GM12864 (cell line): ENCODE measurements around the gene PALM.

Experiments used
- DNase-seq: peaks from one replicate; pipeline ENCODE4 v3.0.0-alpha.2; 2011; ENCODE audit warnings: low read depth
- H3K4me3 ChIP-seq: 2 replicates; pipeline ENCODE4 v1.5.1; 2011; ENCODE audit warnings: mild to moderate bottlenecking, low read depth, low read length, control low read depth
- TF ChIP-seq, protein P1 (sequence below): IDR thresholded peaks from 2 replicates; pipeline ENCODE4 v1.5.1; 2011; ENCODE audit warnings: low read depth, mild to moderate bottlenecking, moderate library complexity, low read length, control low read depth, inconsistent platforms; ENCODE audit errors: missing control alignments

The PALM gene

DNA sequence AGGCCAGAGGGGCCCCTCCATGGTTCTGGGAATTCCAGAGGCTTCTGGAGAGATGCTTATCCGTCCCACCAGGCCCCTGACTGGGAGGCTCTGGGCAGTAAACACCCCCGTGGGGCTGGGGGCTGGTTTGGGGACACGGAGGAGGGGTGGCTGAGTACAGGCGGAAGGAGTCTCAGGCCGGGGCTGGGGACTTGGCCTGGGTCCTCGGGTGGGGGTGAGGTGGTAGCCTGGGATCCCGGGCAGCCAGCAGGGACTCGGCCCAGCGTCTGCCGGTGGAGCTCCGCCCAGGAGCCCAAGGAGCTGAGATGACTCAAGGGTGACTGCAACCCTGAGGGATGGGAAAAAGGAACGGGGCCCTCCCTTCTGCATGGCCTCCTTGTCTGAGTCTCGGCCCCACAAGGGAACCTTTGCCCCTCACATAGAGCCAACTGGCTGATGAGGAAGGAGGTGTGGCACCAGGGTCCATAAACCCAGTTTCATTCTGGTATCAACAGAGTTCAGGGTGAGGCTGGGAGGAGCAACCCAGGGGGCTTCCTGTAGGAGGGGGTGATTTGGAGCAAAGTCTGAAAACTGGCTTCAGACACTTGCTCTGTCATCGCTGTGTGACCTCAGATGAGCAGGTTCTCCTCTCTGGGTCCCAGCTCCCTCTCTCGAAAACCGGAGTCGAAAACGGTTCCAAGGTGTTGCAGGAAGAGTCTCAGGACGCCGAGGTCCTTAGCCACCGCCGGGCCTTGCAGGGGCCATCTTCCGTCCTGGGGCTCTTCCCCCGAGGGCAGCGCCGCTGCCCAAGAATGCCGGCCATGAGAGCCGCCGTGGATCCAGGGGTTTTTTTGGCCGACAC, 43.0 kb downstream of the PALM start:
- TF ChIP-seq, protein P1, sequence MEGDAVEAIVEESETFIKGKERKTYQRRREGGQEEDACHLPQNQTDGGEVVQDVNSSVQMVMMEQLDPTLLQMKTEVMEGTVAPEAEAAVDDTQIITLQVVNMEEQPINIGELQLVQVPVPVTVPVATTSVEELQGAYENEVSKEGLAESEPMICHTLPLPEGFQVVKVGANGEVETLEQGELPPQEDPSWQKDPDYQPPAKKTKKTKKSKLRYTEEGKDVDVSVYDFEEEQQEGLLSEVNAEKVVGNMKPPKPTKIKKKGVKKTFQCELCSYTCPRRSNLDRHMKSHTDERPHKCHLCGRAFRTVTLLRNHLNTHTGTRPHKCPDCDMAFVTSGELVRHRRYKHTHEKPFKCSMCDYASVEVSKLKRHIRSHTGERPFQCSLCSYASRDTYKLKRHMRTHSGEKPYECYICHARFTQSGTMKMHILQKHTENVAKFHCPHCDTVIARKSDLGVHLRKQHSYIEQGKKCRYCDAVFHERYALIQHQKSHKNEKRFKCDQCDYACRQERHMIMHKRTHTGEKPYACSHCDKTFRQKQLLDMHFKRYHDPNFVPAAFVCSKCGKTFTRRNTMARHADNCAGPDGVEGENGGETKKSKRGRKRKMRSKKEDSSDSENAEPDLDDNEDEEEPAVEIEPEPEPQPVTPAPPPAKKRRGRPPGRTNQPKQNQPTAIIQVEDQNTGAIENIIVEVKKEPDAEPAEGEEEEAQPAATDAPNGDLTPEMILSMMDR = no peak
- no peak for DNase-seq
- H3K4me3 ChIP-seq = no peak overlapping the region

- DNase-seq = no peak
- H3K4me3 ChIP-seq = no peak overlapping the region
- TF ChIP-seq, protein P1 = no peak
Measured at GRCh38 chr19:752652-753517, 44.1 kb downstream of the PALM start.

DNA sequence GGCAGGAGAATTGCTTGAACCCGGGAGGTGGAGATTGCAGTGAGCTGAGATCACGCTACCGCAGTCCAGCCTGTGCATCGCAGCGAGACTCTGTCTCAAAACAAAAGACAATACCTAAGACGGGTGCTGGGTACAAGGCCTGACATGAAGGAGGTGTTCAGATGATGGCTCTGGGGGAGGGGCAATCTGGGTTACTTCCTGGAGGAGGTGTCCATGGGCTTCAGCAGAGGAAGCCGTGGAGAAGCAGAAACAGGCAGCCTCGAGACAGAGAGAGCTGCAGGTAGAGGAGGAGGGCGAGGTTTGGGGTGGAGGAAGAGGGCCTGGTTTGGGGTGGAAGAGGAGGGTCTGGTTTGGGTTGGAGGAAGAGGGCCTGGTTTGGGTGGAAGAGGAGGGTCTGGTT, 45.8 kb downstream of the PALM start:
- TF ChIP-seq, protein P1 = no peak
- DNase-seq = no peak
- no peak overlapping the region for H3K4me3 ChIP-seq

DNA sequence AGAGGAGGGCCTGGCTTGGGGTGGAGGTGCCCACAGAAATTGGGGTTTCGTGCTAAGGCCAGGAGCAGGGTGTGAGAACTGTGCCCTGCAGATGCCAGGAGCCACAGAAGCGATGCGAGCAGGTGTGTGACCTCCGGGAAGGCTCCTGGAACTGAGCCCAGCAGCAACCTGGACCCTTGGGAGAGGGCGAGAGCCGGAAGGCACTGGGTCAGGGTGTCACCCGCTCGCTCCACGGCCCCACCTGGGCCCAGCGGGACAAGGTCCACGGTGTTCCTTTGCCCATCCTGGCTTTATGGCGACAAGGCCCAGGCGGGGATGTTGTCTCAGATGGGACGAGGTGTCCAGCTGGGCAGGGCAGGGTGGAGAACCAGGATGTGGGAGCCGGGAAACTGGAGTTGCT, 46.3 kb downstream of the PALM start:
- TF ChIP-seq, protein P1 = no peak
- no peak overlapping the region for H3K4me3 ChIP-seq
- DNase-seq = no peak

- DNase-seq = peak; percentile 50
- H3K4me3 ChIP-seq = no peak overlapping the region
- TF ChIP-seq, protein P1 = no peak
Measured at GRCh38 chr19:756236-756635, 47.5 kb downstream of the PALM start.

DNA sequence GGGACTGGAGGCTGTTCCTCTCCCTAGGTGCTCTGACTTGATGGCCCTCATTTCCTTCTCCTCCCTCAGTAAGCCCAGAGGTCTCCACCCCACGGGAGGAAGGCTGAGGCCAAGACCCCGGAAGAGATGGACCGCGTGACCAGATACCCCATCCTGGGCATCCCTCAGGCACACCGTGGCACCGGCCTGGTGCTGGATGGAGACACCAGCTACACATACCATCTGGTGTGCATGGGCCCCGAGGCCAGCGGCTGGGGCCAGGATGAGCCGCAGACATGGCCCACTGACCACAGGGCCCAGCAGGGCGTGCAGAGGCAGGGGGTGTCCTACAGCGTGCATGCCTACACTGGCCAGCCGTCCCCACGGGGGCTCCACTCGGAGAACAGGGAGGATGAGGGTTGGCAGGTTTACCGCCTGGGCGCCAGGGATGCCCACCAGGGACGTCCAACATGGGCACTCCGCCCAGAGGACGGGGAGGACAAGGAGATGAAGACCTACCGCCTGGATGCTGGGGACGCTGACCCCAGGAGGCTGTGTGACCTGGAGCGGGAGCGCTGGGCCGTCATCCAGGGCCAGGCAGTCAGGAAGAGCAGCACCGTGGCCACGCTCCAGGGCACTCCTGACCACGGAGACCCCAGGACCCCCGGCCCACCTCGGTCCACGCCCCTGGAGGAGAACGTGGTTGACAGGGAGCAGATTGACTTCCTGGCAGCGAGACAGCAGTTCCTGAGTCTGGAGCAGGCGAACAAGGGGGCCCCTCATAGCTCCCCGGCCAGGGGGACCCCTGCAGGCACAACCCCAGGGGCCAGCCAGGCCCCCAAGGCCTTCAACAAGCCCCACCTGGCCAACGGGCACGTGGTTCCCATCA, 48.3 kb downstream of the PALM start:
- no peak overlapping the region for H3K4me3 ChIP-seq
- DNase-seq = no peak
- TF ChIP-seq, protein P1 = no peak
